ENCODE results near the gene LDLRAP1.
"Not testable (repeated sequence)": the region's sequence is repeated elsewhere in the genome, so short reads cannot be mapped to it uniquely, and the experiment has no call there.

Gene LDLRAP1

DNA sequence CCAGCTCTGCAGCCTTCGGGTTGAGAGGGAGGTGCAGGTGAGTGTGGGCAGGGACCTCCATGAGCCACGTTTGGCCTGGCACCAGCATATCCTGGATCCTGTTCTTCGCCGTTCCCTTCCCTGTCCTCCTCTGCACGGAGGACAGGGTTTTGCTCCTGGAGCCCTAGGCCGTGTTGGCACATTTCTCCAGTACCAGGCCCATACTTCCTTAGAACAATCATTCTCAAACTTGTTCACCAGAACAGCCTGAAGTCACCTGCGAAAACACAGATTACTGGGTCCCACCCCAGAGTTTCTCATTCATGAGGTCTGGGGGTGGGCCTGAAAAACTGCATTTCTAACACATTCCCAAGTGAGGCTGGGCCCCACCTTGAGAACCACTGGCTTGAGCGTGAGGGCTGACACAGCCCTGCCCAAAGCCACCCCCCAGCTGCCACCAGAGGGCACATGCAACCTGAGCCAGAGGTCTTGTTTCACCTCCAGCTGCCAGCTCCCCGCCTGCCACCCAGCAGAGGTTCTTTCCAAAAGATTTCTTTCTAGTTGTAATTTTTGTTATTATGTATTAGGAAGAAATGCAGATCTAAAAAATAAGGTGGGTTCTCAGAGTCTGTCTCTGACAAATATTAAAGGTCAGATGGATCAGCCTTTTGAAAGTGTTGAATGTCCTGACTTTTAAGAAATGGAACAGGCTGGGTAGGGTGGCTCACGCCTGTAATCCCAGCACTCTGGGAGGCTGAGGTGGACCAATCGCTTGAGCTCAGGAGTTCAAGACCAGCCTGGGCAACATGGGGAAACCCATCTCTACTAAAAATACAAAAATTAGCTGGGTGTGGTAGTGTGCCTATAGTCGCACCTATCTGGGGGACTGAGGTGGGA is 39.6 kb upstream of the LDLRAP1 start:
- no peak for DNase-seq (ENCODE audit: extremely low spot score)
- ChIA-PET POLR2A (no interaction called here), CTCF (interaction anchor here (0.7 to 1.4 kb wide), 4 partner anchors 15 to 307 kb away, joined by 3 to 5 read pairs (median 4); no protein-coding TSS in a partner anchor)
- TF ChIP-seq PKNOX1 (IDR thresholded peaks at IDR 0.05) = no peak
- no peak for TF ChIP-seq TARDBP (IDR thresholded peaks at IDR 0.05)
- no peak for TF ChIP-seq CTBP1 (IDR thresholded peaks at IDR 0.05; ENCODE audit: borderline replicate concordance)
- no peak for TF ChIP-seq HDGF (IDR thresholded peaks at IDR 0.05; ENCODE audit: borderline replicate concordance)
- TF ChIP-seq FOXM1 (IDR thresholded peaks at IDR 0.05; ENCODE audit: borderline replicate concordance) = no peak
- TF ChIP-seq L3MBTL2 (conservative IDR thresholded peaks at IDR 0.05) = no peak
- TF ChIP-seq ZNF384 (IDR thresholded peaks at IDR 0.05) = no peak
- TF ChIP-seq NFRKB (IDR thresholded peaks at IDR 0.05) = no peak
- no peak for TF ChIP-seq ARNT (IDR thresholded peaks at IDR 0.05)
- no peak for TF ChIP-seq FOXK2 (IDR thresholded peaks at IDR 0.05)
- TF ChIP-seq SUZ12 (IDR thresholded peaks at IDR 0.05) = no peak
- TF ChIP-seq FOXA1 (IDR thresholded peaks at IDR 0.05) = no peak
- TF ChIP-seq SP1 (IDR thresholded peaks at IDR 0.05) = no peak
- TF ChIP-seq BHLHE40 (IDR thresholded peaks at IDR 0.05; ENCODE audit: borderline replicate concordance) = no peak

DNA sequence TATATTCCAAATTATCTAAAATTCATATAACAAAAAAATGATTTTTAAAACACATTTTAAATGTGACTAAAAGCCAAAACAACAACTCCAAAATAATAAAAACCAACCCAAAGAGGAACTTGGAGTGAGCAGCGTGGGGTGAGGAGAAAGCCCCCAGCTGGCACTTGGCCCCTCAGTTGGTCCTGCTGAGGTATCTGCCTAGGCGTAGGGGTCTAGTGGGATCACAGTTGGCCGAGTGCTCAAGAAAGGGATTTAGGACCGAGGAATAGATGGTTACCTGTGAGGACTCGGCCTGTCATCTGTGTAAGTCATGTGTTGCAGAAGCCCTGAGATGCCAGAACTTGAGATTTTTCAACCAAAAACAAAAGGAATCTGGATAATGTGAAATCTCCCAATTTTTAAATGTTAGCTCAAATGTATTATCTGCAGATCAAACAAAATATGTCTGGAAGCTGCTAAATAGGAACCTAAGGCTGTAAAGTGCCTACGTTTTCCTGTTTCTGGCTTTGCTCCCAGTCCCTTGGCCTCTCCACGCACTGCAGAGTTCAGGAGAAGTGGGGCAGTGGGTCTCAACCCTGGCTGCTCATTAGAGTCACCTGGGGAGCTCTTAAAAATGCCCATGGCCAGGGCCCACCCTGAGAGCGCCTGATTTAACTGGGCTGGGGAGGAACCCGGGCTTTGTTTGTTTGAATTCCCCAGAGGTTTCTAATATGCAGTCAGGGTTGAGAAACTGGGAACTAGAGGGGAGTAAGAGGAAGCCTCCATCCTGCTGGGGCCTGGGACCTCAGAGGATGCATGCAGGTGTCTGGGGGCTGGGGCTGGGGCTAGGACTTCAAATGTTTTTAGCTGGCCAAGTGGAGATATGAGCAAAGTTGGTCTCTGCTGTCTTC is 38.5 kb upstream of the LDLRAP1 start:
- POLR2A ChIA-PET = interaction anchor here (1.0 to 1.5 kb wide), 2 partner anchors 75 to 295 kb away, joined by 3 read pairs; partner anchors contain the start of gene SELENON
- DNase-seq (ENCODE audit: extremely low spot score) = no peak
- CTCF ChIA-PET = interaction anchor here (0.7 to 1.4 kb wide), 4 partner anchors 14 to 18 kb away, joined by 4 to 8 read pairs (median 6); no protein-coding TSS in a partner anchor
- TF ChIP-seq FOXM1 (IDR thresholded peaks at IDR 0.05; ENCODE audit: borderline replicate concordance) (no peak), ELF4 (IDR thresholded peaks at IDR 0.05) (no peak), SP1 (IDR thresholded peaks at IDR 0.05) (no peak), FOXA1 (IDR thresholded peaks at IDR 0.05) (no peak), CTBP1 (IDR thresholded peaks at IDR 0.05; ENCODE audit: borderline replicate concordance) (no peak), TARDBP (IDR thresholded peaks at IDR 0.05) (no peak), ZNF384 (IDR thresholded peaks at IDR 0.05) (no peak), HDGF (IDR thresholded peaks at IDR 0.05; ENCODE audit: borderline replicate concordance) (no peak), FOXK2 (IDR thresholded peaks at IDR 0.05) (no peak), PKNOX1 (IDR thresholded peaks at IDR 0.05) (no peak), LEF1 (IDR thresholded peaks at IDR 0.05; ENCODE audit: borderline replicate concordance) (no peak), NFRKB (IDR thresholded peaks at IDR 0.05) (no peak), SUZ12 (IDR thresholded peaks at IDR 0.05) (no peak)

- POLR2A ChIA-PET = interaction anchor here (1.0 to 1.5 kb wide), 2 partner anchors 75 to 294 kb away, joined by 3 read pairs; partner anchors contain the start of gene SELENON
- DNase-seq (ENCODE audit: extremely low spot score) = no peak
- CTCF ChIA-PET = interaction anchor here (1.1 to 1.4 kb wide), 2 partner anchors 13 to 15 kb away, joined by 7 to 8 read pairs; no protein-coding TSS in a partner anchor
- TF ChIP-seq PKNOX1 (IDR thresholded peaks at IDR 0.05) (no peak), ARNT (IDR thresholded peaks at IDR 0.05) (no peak), NFRKB (IDR thresholded peaks at IDR 0.05) (no peak), TARDBP (IDR thresholded peaks at IDR 0.05) (no peak), SUZ12 (IDR thresholded peaks at IDR 0.05) (no peak), FOXA1 (IDR thresholded peaks at IDR 0.05) (no peak), BHLHE40 (IDR thresholded peaks at IDR 0.05; ENCODE audit: borderline replicate concordance) (no peak), ELF4 (IDR thresholded peaks at IDR 0.05) (no peak), CTBP1 (IDR thresholded peaks at IDR 0.05; ENCODE audit: borderline replicate concordance) (no peak), SP1 (IDR thresholded peaks at IDR 0.05) (no peak), LEF1 (IDR thresholded peaks at IDR 0.05; ENCODE audit: borderline replicate concordance) (no peak), FOXM1 (IDR thresholded peaks at IDR 0.05; ENCODE audit: borderline replicate concordance) (no peak), HDGF (IDR thresholded peaks at IDR 0.05; ENCODE audit: borderline replicate concordance) (no peak), ZNF384 (IDR thresholded peaks at IDR 0.05) (no peak), FOXK2 (IDR thresholded peaks at IDR 0.05) (no peak), L3MBTL2 (conservative IDR thresholded peaks at IDR 0.05) (no peak)
These were observed 37.6 kb upstream of the LDLRAP1 start for GRCh38 chr1:25505656-25506385.

DNA sequence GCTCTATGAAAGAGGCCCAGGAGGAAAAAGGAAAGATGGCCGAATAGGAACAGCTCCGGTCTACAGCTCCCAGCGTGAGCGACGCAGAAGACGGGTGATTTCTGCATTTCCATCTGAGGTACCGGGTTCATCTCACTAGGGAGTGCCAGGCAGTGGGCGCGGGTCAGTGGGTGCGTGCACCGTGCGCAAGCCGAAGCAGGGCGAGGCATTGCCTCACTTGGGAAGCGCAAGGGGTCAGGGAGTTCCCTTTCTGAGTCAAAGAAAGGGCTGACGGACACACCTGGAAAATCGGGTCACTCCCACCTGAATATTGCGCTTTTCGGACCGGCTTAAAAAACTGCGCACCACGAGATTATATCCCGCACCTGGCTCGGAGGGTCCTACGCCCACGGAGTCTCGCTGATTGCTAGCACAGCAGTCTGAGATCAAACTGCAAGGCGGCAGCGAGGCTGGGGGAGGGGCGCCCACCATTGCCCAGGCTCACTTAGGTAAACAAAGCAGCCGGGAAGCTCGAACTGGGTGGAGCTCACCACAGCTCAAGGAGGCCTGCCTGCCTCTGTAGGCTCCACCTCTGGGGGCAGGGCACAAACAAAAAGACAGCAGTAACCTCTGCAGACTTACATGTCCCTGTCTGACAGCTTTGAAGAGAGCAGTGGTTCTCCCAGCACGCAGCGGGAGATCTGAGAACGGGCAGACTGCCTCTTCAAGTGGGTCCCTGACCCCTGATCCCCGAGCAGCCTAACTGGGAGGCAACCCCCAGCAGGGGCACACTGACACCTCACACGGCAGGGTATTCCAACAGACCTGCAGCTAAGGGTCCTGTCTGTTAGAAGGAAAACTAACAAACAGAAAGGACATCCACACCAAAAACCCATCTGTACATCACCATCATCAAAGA is 36.6 kb upstream of the LDLRAP1 start:
- DNase-seq (ENCODE audit: extremely low spot score); POLR2A ChIA-PET: not testable (repeated sequence)
- CTCF ChIA-PET = interaction anchor here (0.7 kb wide), 1 partner anchor 921 kb away, joined by 3 read pairs; no protein-coding TSS in a partner anchor
